GM12878 (cell line): ENCODE data around the gene TMEM163. TPM values are rescaled to one million over a fixed set of nuclear protein-coding genes. Genes with fewer than 3 reads are reported as not detected.

Experiments used
- ATAC-seq: fragments of 200-7000 bp; cut with Tn5 transposase; 3 replicates; pipeline ENCODE4 v1.9.1; 2020; ENCODE audit warnings: mild to moderate bottlenecking, moderate library complexity
- BruUV-seq: library from RNA; stranded (reverse); fragments of 400-500 nt; replicated peaks from 2 replicates; lab custom pipeline; 2021; lab: Mats Ljungman, UMichigan
- CTCF ChIA-PET: fragments of 300-600 bp; sonication (Branson Sonifier 250); formaldehyde crosslinking; extraction: SDS; loops from one replicate; lab custom pipeline; 2021; ENCODE audit warnings: inconsistent platforms; lab: Yijun Ruan, JAX
- POLR2A ChIA-PET: fragments of 350-600 bp; formaldehyde crosslinking; extraction: SDS; loops from one replicate; lab custom pipeline; 2021; ENCODE audit warnings: inconsistent platforms; lab: Charles Lee
- RAD21 ChIA-PET: fragments of 300-600 bp; sonication (Branson Sonifier 250); formaldehyde crosslinking; loops from one replicate; lab custom pipeline; 2023; ENCODE audit warnings: antibody characterized with exemption; ENCODE audit not compliant: unreplicated experiment; lab: Charles Lee
- SMC1A ChIA-PET: fragments of 300-600 bp; sonication (Branson Sonifier 250); formaldehyde crosslinking; loops from one replicate; lab custom pipeline; 2023; ENCODE audit not compliant: unreplicated experiment, uncharacterized antibody; lab: Charles Lee
- DNase-seq: peaks from one replicate; pipeline ENCODE4 v3.0.0-alpha.2; 2011; ENCODE audit warnings: low read depth, low spot score
- FAIRE-seq: peaks from 3 replicates; lab custom pipeline; 2011; peaks lifted over from hg19 to GRCh38; lab: Jason Lieb, UNC
- H2AFZ ChIP-seq: 2 replicates; pipeline ENCODE4 v1.6.0; 2011; ENCODE audit warnings: low read depth, low read length, control low read depth; ENCODE audit not compliant: control insufficient read depth
- H3K27ac ChIP-seq: 2 replicates; pipeline ENCODE4 v1.5.1; 2011; ENCODE audit warnings: control low read depth; ENCODE audit not compliant: control insufficient read depth, insufficient read depth
- H3K27me3 ChIP-seq, 2 experiments: replicated peaks in 1 of 2; 2 replicates each; pipeline versions ENCODE4 v1.6.0 to v1.6.1; 2011; ENCODE audit warnings: low read length in 1 of 2; ENCODE audit not compliant: control insufficient read depth in 2 of 2, insufficient read depth in 2 of 2
- H3K36me3 ChIP-seq, 2 experiments: 2 replicates each; pipeline ENCODE4 v1.5.1; 2011; ENCODE audit warnings: low read length in 1 of 2; ENCODE audit not compliant: control insufficient read depth in 2 of 2, insufficient read depth in 2 of 2
- H3K4me1 ChIP-seq: 2 replicates; pipeline ENCODE4 v1.6.1; 2011; ENCODE audit warnings: mild to moderate bottlenecking, low read length, moderate library complexity, mixed read lengths; ENCODE audit not compliant: control insufficient read depth, insufficient read depth
- H3K4me2 ChIP-seq: 2 replicates; pipeline ENCODE4 v1.6.0; 2011; ENCODE audit warnings: control low read depth; ENCODE audit not compliant: control insufficient read depth, insufficient read depth
- H3K4me3 ChIP-seq: fragments of 200-600 bp; sonication (generic); 2 replicates; pipeline ENCODE4 v1.5.1; 2016
- H3K79me2 ChIP-seq: 2 replicates; pipeline ENCODE4 v1.6.0; 2011; ENCODE audit warnings: low read length; ENCODE audit not compliant: control insufficient read depth, insufficient read depth
- H3K9ac ChIP-seq: 2 replicates; pipeline ENCODE4 v1.8.0; 2011; ENCODE audit warnings: low read length, control low read depth, mixed read lengths; ENCODE audit not compliant: control insufficient read depth, insufficient read depth
- H3K9me3 ChIP-seq: replicated peaks from 3 replicates; pipeline ENCODE4 v1.5.1; 2011; ENCODE audit warnings: mild to moderate bottlenecking, low read length; ENCODE audit not compliant: control insufficient read depth, insufficient read depth
- H4K20me1 ChIP-seq: 2 replicates; pipeline ENCODE4 v1.6.0; 2011; ENCODE audit not compliant: control insufficient read depth, insufficient read depth
- CBX3 ChIP-seq: fragments of 200-600 bp; sonication (generic); IDR thresholded peaks from 2 replicates; pipeline ENCODE4 v1.6.1; 2016; ENCODE audit warnings: low read depth, borderline replicate concordance
- JUND ChIP-seq: IDR thresholded peaks from 2 replicates; pipeline ENCODE4 v1.6.1; 2012; ENCODE audit warnings: low read depth, mild to moderate bottlenecking, low read length, improper control_type of control experiment, moderate library complexity
- MEF2B ChIP-seq: fragments of 450-650 bp; IDR thresholded peaks from 2 replicates; pipeline ENCODE4 v1.6.1; 2018; ENCODE audit warnings: mild to moderate bottlenecking, moderate library complexity; ENCODE audit not compliant: partially characterized antibody, poor library complexity, severe bottlenecking
- MYB ChIP-seq: fragments of 150-350 bp; IDR thresholded peaks from 2 replicates; pipeline ENCODE4 v1.6.1; 2014; ENCODE audit warnings: mild to moderate bottlenecking, low read depth, low read length, borderline replicate concordance
- NKRF ChIP-seq: fragments of 450-650 bp; conservative IDR thresholded peaks from 2 replicates; pipeline ENCODE4 v1.6.1; 2017; ENCODE audit warnings: mild to moderate bottlenecking, moderate library complexity
- PBX3 ChIP-seq: IDR thresholded peaks from 2 replicates; pipeline ENCODE4 v1.6.1; 2011; ENCODE audit warnings: mild to moderate bottlenecking, low read depth, low read length, moderate library complexity; ENCODE audit not compliant: insufficient replicate concordance
- SIN3A ChIP-seq: IDR thresholded peaks from 2 replicates; pipeline ENCODE4 v1.6.1; 2012; ENCODE audit warnings: low read depth, low read length, improper control_type of control experiment
- WGBS: methylation state at CpG from one replicate; pipeline ENCODE4 v1.1.6; 2016; ENCODE audit warnings: low lambda C conversion rate; ENCODE audit not compliant: insufficient replicate concordance, insufficient coverage; ENCODE audit errors: missing lambda C conversion rate; 5-methylcytosine and 5-hydroxymethylcytosine counted together
- in situ Hi-C: fragments of 300-500 bp; cut with MboI; formaldehyde crosslinking; loops from 9 replicates; pipeline ENCODE4 v1.14.3; 2018; ENCODE audit warnings: mixed read lengths
- intact Hi-C: fragments of 100-400 bp; cut with micrococcal nuclease; formaldehyde crosslinking; loops from one replicate; pipeline ENCODE4 v1.14.2; 2022; ENCODE audit not compliant: unreplicated experiment
- polyA plus RNA-seq, 11 experiments: library from polyadenylated mRNA; depleted of rRNA in 4 of 11; unstranded in 6 of 11; stranded (reverse) in 5 of 11; fragments of >200 nt; fragmentation: Nextera tagmentation in 4 of 11; fragmentation: Illumina TruSeq in 1 of 11; extraction: Ambion mirVana in 4 of 11; extraction: Trizol in 1 of 11; gene quantifications; 1 replicate in 1 of 11; 2 replicates in 10 of 11; pipeline versions ENCODE4 v1.2.1 to v1.2.3, GENCODE V29; 2011 to 2016; ENCODE audit warnings: inconsistent platforms in 2 of 11, missing spikeins in 2 of 11, low read depth in 1 of 11
- total RNA-seq, 4 experiments: library from RNA; depleted of rRNA in 3 of 4; stranded (reverse); fragments of >200 nt in 3 of 4; fragmentation: Illumina TruSeq in 1 of 4; extraction: Trizol in 1 of 4; gene quantifications; 2 replicates each; pipeline versions ENCODE4 v1.2.1 to v1.2.3, GENCODE V29; 2013 to 2021

TMEM163 gene
- total and polyA plus RNA-seq, 10 of the 15 experiments (the other 5 are each of a cell fraction or from before 2014, with no cell fraction given), result 0.05 to 0.11 (median 0.07) TPM; not detected in 4

- BruUV-seq, result no TSS peak
- in situ Hi-C loops (no loop called here), intact Hi-C loops (no loop called here)
- no peaks in the 10 kb centered on the region for H3K36me3 ChIP-seq
- H3K79me2 ChIP-seq, result no peaks in the 10 kb centered on the region
- no peak overlapping the region for H3K27ac ChIP-seq
- H3K4me1 ChIP-seq, result no peaks in the 10 kb centered on the region
- no peak for DNase-seq
- H3K4me2 ChIP-seq, result no peak overlapping the region
- H3K27me3 ChIP-seq, result no peaks in the 10 kb centered on the region; a peak in 1 of 4 replicates
- H2AFZ ChIP-seq, result no peak overlapping the region
- no peak overlapping the region for H3K4me3 ChIP-seq
- CTCF ChIA-PET, result no interaction called here
- FAIRE-seq, result no peak
- WGBS, result 28% methylated on average over 2 of the region's 2 CpGs
- ATAC-seq, result no peak
- POLR2A ChIA-PET, result no interaction called here
- H4K20me1 ChIP-seq, result no peaks in the 10 kb centered on the region
- SMC1A ChIA-PET, result interaction anchor here (0.6 to 1.4 kb wide), 2 partner anchors 11 to 444 kb away, joined by 3 read pairs; no protein-coding TSS in a partner anchor
- TF ChIP-seq PBX3, result no peak
- no peak for TF ChIP-seq CBX3
- TF ChIP-seq JUND, result no peak
- no peak for TF ChIP-seq MEF2B
- TF ChIP-seq MYB, result no peak
- no peak for TF ChIP-seq SIN3A
- TF ChIP-seq NKRF, result no peak
- RAD21 ChIA-PET, result no interaction called here
- H3K9me3 ChIP-seq, result no peaks in the 10 kb centered on the region
- no peak overlapping the region for H3K9ac ChIP-seq
Measured at GRCh38 chr2:134502104-134502503, 216.7 kb downstream of the TMEM163 start.
